K562 (cell line): Measurements from ENCODE around the gene CSF2. TPM values are rescaled to one million over a fixed set of nuclear protein-coding genes. Genes with fewer than 3 reads are reported as not detected.

Experiments
- DDX20 ChIP-seq: fragments of 450-650 bp; IDR thresholded peaks from 2 replicates; pipeline ENCODE4 v1.6.1; 2016; ENCODE audit warnings: missing genetic modification characterization, low read depth, mild to moderate bottlenecking, missing compliant biosample characterization, moderate library complexity
- ETV1 ChIP-seq: fragments of 450-650 bp; conservative IDR thresholded peaks from 2 replicates; pipeline ENCODE4 v1.6.1; 2016; ENCODE audit warnings: missing genetic modification characterization, control low read depth, low read depth, missing compliant biosample characterization
- FOXP1 ChIP-seq: sonication (generic); formaldehyde crosslinking; IDR thresholded peaks from 2 replicates; pipeline ENCODE4 v1.8.0; 2022; ENCODE audit warnings: mild to moderate bottlenecking, missing genetic modification reagents
- KDM1A ChIP-seq, 2 experiments: fragments of 450-650 bp; IDR thresholded peaks; 2 replicates each; pipeline ENCODE4 v1.6.1; 2016; ENCODE audit warnings: mild to moderate bottlenecking in 2 of 2
- MEF2D ChIP-seq: conservative IDR thresholded peaks from 2 replicates; pipeline ENCODE4 v1.6.1; 2016; ENCODE audit warnings: low read depth, missing genetic modification characterization, missing compliant biosample characterization
- MTF1 ChIP-seq: fragments of 250-450 bp; sonication (Bioruptor Pico); IDR thresholded peaks from 2 replicates; pipeline ENCODE4 v1.9.0; 2021; ENCODE audit warnings: moderate library complexity, mild to moderate bottlenecking, inconsistent platforms, borderline replicate concordance
- NR3C1 ChIP-seq: sonication (generic); formaldehyde crosslinking; IDR thresholded peaks from 2 replicates; pipeline ENCODE4 v1.8.1; 2022; ENCODE audit warnings: missing genetic modification reagents
- SMC3 ChIP-seq: conservative IDR thresholded peaks from 2 replicates; pipeline ENCODE4 v1.6.1; 2011; ENCODE audit warnings: low read depth, low read length, improper control_type of control experiment; ENCODE audit not compliant: insufficient read depth
- SPI1 ChIP-seq: IDR thresholded peaks from 2 replicates; pipeline ENCODE4 v1.6.1; 2011; ENCODE audit warnings: low read depth, low read length, control low read depth, borderline replicate concordance
- SREBF2 ChIP-seq: sonication (generic); formaldehyde crosslinking; IDR thresholded peaks from 2 replicates; pipeline ENCODE4 v1.4.0; 2020; ENCODE audit warnings: mild to moderate bottlenecking, missing genetic modification reagents
- SRSF7 ChIP-seq: fragments of 200-400 bp; formaldehyde crosslinking; optimal IDR thresholded peaks from 2 replicates; pipeline ENCODE3; 2017; ENCODE audit warnings: mild to moderate bottlenecking, low read depth, low read length
- TCF7L2 ChIP-seq: fragments of 150-350 bp; IDR thresholded peaks from 2 replicates; pipeline ENCODE4 v1.6.1; 2016; ENCODE audit warnings: low read depth, mild to moderate bottlenecking, low read length, moderate library complexity
- ZNF124 ChIP-seq: sonication (generic); formaldehyde crosslinking; IDR thresholded peaks from 2 replicates; pipeline ENCODE4 v1.8.1; 2022; ENCODE audit warnings: missing genetic modification reagents
- ZNF75A ChIP-seq: fragments of 450-650 bp; formaldehyde crosslinking; IDR thresholded peaks from 2 replicates; pipeline ENCODE4 v1.4.0; 2020; ENCODE audit warnings: mild to moderate bottlenecking
- polyA plus RNA-seq, 8 experiments: library from polyadenylated mRNA; depleted of rRNA in 4 of 8; stranded (reverse) in 5 of 8; unstranded in 3 of 8; fragments of >200 nt; fragmentation: Nextera tagmentation in 2 of 8; fragmentation: Illumina TruSeq in 1 of 8; extraction: Ambion mirVana in 2 of 8; extraction: Trizol in 1 of 8; gene quantifications; 2 replicates each; pipeline versions ENCODE4 v1.2.1 to v1.2.3, GENCODE V29; 2011 to 2014; ENCODE audit warnings: inconsistent platforms in 1 of 8, missing spikeins in 1 of 8
- total RNA-seq, 7 experiments: library from RNA; depleted of rRNA in 6 of 7; stranded (reverse); fragments of >200 nt in 6 of 7; fragmentation: Illumina TruSeq in 2 of 7; extraction: Trizol in 2 of 7; gene quantifications; 2 replicates each; pipeline versions ENCODE4 v1.2.1 to v1.2.3, GENCODE V29; 2011 to 2021; ENCODE audit warnings: low replicate concordance in 1 of 7
- TF ChIP-seq, protein P1 (sequence below): sonication (generic); formaldehyde crosslinking; IDR thresholded peaks from 2 replicates; pipeline ENCODE4 v1.8.0; 2022; ENCODE audit warnings: mild to moderate bottlenecking, missing genetic modification reagents
- TF ChIP-seq, protein P2 (sequence below): fragments of 450-650 bp; conservative IDR thresholded peaks from 2 replicates; pipeline ENCODE4 v1.6.1; 2016; ENCODE audit warnings: missing genetic modification characterization, low read depth, mild to moderate bottlenecking, control low read depth, missing compliant biosample characterization
- TF ChIP-seq, protein P3 (sequence below): sonication (generic); formaldehyde crosslinking; IDR thresholded peaks from 2 replicates; pipeline ENCODE4 v1.4.0; 2020; ENCODE audit warnings: mild to moderate bottlenecking, missing genetic modification reagents
- TF ChIP-seq, protein P4 (sequence below): fragments of 250-450 bp; sonication (Bioruptor Pico); IDR thresholded peaks from 2 replicates; pipeline ENCODE4 v1.8.0; 2021; ENCODE audit warnings: mild to moderate bottlenecking, moderate library complexity
- TF ChIP-seq, protein P5 (sequence below): fragments of 450-650 bp; IDR thresholded peaks from 2 replicates; pipeline ENCODE4 v1.6.1; 2017; ENCODE audit warnings: mild to moderate bottlenecking, moderate library complexity
- TF ChIP-seq, protein P6 (sequence below): fragments of 450-650 bp; formaldehyde crosslinking; IDR thresholded peaks from 2 replicates; pipeline ENCODE4 v1.4.0; 2022; ENCODE audit warnings: missing genetic modification characterization

CSF2 gene
- total and polyA plus RNA-seq, 9 of the 15 experiments (the other 6 are each of a cell fraction or from before 2014, with no cell fraction given): 0.25 to 0.29 TPM; not detected in 7

DNA sequence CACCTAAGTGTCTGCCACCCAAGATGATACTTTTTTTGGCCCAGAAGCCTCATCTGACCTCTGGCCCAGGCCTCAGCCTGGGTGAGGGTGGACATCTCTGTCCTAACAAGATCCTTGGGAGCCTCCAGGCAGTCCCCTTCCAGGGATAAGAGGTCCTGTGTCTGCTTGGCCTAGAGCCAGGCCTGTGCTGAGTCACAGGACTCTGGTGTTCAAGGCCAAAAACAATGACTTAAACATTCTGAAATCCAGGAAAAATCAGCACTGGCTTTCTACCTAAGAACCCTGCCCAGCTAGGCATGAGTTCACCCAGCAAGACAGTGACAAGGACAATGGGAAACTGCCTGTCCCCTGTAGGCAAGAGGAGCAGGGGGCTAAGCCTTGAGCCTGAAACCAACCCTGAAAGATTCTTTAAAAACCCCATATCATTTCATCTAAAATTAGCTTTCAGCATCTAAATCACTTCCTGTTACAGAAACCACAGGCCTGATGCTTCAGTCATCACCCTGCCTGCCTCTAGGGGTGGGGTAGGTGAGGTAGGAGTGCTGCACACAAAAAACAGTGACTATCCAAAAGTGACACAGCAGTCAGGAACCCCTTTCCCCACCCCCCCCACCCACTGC is 29.9 kb downstream of the CSF2 start (continued):
- TF ChIP-seq ZNF124 (no peak), SPI1 (peak; percentile 86), TCF7L2 (no peak), SMC3 (no peak), FOXP1 (CRISPR knock-in tag) (no peak), SRSF7 (no peak), DDX20 (tag) (no peak), MTF1 (CRISPR knock-in tag) (no peak), ZNF75A (CRISPR knock-in tag) (no peak), NR3C1 (CRISPR knock-in tag) (no peak), MEF2D (tag) (peak; percentile 85), KDM1A (IDR thresholded peaks at IDR 0.05) (peak; percentile 97 to 98), SREBF2 (CRISPR knock-in tag) (no peak), ETV1 (tag) (peak; percentile 98)
- TF ChIP-seq, protein P1, sequence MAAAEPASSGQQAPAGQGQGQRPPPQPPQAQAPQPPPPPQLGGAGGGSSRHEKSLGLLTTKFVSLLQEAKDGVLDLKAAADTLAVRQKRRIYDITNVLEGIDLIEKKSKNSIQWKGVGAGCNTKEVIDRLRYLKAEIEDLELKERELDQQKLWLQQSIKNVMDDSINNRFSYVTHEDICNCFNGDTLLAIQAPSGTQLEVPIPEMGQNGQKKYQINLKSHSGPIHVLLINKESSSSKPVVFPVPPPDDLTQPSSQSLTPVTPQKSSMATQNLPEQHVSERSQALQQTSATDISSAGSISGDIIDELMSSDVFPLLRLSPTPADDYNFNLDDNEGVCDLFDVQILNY: no peak
- TF ChIP-seq, protein P2, sequence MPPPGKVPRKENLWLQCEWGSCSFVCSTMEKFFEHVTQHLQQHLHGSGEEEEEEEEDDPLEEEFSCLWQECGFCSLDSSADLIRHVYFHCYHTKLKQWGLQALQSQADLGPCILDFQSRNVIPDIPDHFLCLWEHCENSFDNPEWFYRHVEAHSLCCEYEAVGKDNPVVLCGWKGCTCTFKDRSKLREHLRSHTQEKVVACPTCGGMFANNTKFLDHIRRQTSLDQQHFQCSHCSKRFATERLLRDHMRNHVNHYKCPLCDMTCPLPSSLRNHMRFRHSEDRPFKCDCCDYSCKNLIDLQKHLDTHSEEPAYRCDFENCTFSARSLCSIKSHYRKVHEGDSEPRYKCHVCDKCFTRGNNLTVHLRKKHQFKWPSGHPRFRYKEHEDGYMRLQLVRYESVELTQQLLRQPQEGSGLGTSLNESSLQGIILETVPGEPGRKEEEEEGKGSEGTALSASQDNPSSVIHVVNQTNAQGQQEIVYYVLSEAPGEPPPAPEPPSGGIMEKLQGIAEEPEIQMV (tag): 0 out of 2 replicates have a peak, but pooled peaks have one; percentile 8
- TF ChIP-seq, protein P3, sequence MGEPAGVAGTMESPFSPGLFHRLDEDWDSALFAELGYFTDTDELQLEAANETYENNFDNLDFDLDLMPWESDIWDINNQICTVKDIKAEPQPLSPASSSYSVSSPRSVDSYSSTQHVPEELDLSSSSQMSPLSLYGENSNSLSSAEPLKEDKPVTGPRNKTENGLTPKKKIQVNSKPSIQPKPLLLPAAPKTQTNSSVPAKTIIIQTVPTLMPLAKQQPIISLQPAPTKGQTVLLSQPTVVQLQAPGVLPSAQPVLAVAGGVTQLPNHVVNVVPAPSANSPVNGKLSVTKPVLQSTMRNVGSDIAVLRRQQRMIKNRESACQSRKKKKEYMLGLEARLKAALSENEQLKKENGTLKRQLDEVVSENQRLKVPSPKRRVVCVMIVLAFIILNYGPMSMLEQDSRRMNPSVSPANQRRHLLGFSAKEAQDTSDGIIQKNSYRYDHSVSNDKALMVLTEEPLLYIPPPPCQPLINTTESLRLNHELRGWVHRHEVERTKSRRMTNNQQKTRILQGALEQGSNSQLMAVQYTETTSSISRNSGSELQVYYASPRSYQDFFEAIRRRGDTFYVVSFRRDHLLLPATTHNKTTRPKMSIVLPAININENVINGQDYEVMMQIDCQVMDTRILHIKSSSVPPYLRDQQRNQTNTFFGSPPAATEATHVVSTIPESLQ: no peak
- TF ChIP-seq, protein P4, sequence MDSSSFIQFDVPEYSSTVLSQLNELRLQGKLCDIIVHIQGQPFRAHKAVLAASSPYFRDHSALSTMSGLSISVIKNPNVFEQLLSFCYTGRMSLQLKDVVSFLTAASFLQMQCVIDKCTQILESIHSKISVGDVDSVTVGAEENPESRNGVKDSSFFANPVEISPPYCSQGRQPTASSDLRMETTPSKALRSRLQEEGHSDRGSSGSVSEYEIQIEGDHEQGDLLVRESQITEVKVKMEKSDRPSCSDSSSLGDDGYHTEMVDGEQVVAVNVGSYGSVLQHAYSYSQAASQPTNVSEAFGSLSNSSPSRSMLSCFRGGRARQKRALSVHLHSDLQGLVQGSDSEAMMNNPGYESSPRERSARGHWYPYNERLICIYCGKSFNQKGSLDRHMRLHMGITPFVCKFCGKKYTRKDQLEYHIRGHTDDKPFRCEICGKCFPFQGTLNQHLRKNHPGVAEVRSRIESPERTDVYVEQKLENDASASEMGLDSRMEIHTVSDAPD (CRISPR knock-in tag): no peak
- TF ChIP-seq, protein P5, sequence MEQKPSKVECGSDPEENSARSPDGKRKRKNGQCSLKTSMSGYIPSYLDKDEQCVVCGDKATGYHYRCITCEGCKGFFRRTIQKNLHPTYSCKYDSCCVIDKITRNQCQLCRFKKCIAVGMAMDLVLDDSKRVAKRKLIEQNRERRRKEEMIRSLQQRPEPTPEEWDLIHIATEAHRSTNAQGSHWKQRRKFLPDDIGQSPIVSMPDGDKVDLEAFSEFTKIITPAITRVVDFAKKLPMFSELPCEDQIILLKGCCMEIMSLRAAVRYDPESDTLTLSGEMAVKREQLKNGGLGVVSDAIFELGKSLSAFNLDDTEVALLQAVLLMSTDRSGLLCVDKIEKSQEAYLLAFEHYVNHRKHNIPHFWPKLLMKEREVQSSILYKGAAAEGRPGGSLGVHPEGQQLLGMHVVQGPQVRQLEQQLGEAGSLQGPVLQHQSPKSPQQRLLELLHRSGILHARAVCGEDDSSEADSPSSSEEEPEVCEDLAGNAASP: no peak; the same call in 1 of the 2 replicates
- TF ChIP-seq, protein P6, sequence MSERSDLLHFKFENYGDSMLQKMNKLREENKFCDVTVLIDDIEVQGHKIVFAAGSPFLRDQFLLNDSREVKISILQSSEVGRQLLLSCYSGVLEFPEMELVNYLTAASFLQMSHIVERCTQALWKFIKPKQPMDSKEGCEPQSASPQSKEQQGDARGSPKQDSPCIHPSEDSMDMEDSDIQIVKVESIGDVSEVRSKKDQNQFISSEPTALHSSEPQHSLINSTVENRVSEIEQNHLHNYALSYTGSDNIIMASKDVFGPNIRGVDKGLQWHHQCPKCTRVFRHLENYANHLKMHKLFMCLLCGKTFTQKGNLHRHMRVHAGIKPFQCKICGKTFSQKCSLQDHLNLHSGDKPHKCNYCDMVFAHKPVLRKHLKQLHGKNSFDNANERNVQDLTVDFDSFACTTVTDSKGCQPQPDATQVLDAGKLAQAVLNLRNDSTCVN (CRISPR knock-in tag): no peak
